CD4-positive, alpha-beta T cell treated with Interleukin-15 for 4 hours (primary cell): Measurements from ENCODE around the gene PRR3.
A peak's percentile ranks its signal among the peaks of the same experiment; 100 is the strongest.

Experiments
- DNase-seq: peaks from one replicate; pipeline ENCODE4 v3.0.0-alpha.2; 2020; ENCODE audit warnings: low spot score

The PRR3 gene

GRCh38 chr6:30571762-30572082, 14.6 kb downstream of the PRR3 start:
- no peak for DNase-seq

- no peak for DNase-seq
These were observed 15.1 kb downstream of the PRR3 start for GRCh38 chr6:30572148-30572547.

- DNase-seq = no peak
These were observed 16.0 kb downstream of the PRR3 start for GRCh38 chr6:30573113-30573512.

GRCh38 chr6:30578051-30578450, 21.0 kb downstream of the PRR3 start:
- no peak for DNase-seq

- DNase-seq = no peak
These were observed 26.8 kb downstream of the PRR3 start for GRCh38 chr6:30583921-30584320.

GRCh38 chr6:30589754-30590358, 32.8 kb downstream of the PRR3 start:
- no peak for DNase-seq

- DNase-seq = no peak
These were observed 33.4 kb downstream of the PRR3 start for GRCh38 chr6:30590509-30590908.

- no peak for DNase-seq
These were observed 33.9 kb downstream of the PRR3 start for GRCh38 chr6:30591008-30591407.

- DNase-seq = no peak
These were observed 35.2 kb downstream of the PRR3 start for GRCh38 chr6:30592287-30592686.

GRCh38 chr6:30597315-30598144, 40.4 kb downstream of the PRR3 start:
- DNase-seq = peak; percentile 83

GRCh38 chr6:30598912-30599624, 42.0 kb downstream of the PRR3 start:
- no peak for DNase-seq

GRCh38 chr6:30599625-30600324, 42.7 kb downstream of the PRR3 start:
- DNase-seq = no peak

GRCh38 chr6:30600451-30600961, 43.4 kb downstream of the PRR3 start:
- no peak for DNase-seq

- DNase-seq = no peak
These were observed 44.3 kb downstream of the PRR3 start for GRCh38 chr6:30601436-30601814.

GRCh38 chr6:30601815-30602641, 44.9 kb downstream of the PRR3 start:
- DNase-seq = no peak

- DNase-seq = no peak
These were observed 46.9 kb downstream of the PRR3 start for GRCh38 chr6:30603961-30604360.

GRCh38 chr6:30610065-30610464, 53.0 kb downstream of the PRR3 start:
- no peak for DNase-seq

GRCh38 chr6:30611150-30611855, 54.2 kb downstream of the PRR3 start:
- DNase-seq = no peak

GRCh38 chr6:30611856-30612194, 54.7 kb downstream of the PRR3 start:
- DNase-seq = no peak

GRCh38 chr6:30612213-30612612, 55.1 kb downstream of the PRR3 start:
- DNase-seq = no peak

GRCh38 chr6:30612687-30613248, 55.7 kb downstream of the PRR3 start:
- no peak for DNase-seq
